ENCODE results near the gene MS4A18.
"Not testable (repeated sequence)": the region's sequence is repeated elsewhere in the genome, so short reads cannot be mapped to it uniquely, and the experiment has no call there.

MS4A18 gene

DNA sequence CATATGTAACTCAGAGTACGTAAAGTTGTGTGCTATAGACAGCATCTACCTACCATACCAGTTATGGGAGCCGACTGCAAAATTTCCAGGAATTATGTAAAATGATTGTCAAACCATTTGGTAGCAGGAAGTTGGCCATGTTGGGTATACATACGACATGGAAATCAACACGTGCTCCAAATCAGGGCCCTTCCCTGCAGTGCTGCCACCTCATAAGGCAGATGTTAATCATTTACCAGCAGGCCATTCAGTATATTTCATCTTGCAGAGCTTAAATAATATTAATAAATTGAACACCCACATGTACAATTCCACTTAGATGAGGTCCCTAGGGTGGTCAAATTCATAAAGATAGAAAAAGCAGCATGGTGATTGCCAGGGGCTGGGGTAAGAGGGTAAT lies 9.8 kb downstream of the MS4A18 start:
- no peak for DNase-seq (ENCODE audit: low read depth in 2 of 3, low spot score in 2 of 3)

DNA sequence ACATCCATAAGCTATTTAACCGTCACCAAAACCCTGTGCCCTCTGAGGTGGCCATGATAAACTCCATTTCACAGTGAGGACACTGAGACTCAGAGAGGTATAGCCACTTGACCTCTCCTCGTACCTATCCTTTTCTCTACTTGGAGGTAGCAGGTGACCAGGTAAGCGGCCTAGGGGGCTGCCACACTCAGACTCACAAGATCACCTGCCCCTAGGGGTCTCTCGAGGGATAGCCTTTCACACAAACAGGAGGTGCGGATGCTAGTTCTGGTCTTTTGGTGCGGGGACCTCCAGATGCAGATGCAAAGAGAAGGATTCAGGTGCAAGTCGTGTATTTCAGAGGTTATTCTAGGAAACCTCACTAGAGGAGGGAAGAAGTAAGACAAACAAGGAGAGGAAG lies 14.6 kb downstream of the MS4A18 start:
- DNase-seq (ENCODE audit: low read depth in 2 of 3, low spot score in 2 of 3), result no peak

DNA sequence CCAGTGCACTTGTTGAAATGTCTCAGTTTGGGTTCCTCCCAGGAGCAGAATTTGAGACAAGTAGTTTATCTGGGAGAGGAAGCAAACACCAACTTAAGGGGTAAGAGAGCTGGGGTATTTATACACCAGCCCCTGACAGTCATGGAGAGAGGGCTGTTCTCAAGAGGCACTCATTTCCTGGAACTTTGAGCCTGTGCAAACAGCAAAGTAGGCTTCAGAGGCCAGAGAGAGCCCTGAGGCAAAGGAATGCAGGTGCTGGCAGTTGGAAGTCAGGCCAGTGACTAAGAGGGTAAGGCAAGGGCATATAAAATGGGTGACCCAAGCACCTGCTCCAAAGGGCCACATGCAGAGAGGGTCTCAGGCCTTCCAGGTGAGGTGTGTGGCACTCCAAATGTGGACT lies 16.1 kb downstream of the MS4A18 start:
- no peak for DNase-seq (ENCODE audit: low read depth in 2 of 3, low spot score in 2 of 3)

DNA sequence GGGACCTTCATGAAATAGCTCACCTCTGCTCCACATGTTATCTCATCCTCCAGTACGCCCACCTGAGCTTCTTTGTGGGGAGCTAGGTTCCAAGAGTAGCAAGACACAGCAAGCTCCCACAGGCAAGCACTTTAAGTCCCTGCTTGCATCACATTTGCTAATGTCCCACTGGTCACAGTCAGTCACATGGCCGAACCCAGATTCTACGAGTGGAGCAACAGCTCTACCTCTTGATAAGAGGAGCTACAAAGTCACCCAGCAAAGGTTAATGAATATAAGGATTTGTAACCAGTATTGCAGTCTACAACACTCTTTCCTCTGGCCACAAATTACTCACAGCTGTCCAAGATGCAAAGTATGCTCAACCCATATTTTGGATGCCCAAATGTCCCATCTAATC lies 16.9 kb downstream of the MS4A18 start:
- no peak for DNase-seq (ENCODE audit: low read depth in 2 of 3, low spot score in 2 of 3)

GRCh38 chr11:60743058-60743457 lies 18.5 kb downstream of the MS4A18 start:
- no peak for DNase-seq (ENCODE audit: low read depth in 2 of 3, low spot score in 2 of 3)

GRCh38 chr11:60744114-60744513 lies 19.6 kb downstream of the MS4A18 start:
- no peak for DNase-seq (ENCODE audit: low read depth in 2 of 3, low spot score in 2 of 3)

DNA sequence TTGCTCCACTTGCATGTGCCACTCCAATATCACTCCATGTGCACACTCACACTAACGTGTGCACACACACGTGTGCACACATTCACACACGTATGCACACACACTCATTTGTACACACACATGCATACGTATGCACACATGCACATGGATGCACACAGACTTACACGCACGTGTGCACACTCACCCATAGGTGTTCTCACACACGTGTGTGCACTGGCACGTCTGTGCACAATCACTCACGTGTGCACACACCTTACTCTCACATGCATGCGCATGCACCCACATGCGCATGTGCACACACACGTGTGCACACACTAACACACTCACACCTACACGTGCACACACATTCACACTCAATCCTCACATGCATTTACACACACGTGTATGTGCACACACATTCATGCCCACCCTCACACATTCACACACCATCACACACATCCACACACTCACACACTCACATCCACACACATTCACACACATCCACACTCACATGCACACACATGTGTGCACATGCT lies 22.9 kb downstream of the MS4A18 start:
- no peak for DNase-seq (ENCODE audit: low read depth in 2 of 3, low spot score in 2 of 3)

- DNase-seq (ENCODE audit: low read depth in 2 of 3, low spot score in 2 of 3), result no peak
Measured at GRCh38 chr11:60748225-60748624, 23.7 kb downstream of the MS4A18 start.

DNA sequence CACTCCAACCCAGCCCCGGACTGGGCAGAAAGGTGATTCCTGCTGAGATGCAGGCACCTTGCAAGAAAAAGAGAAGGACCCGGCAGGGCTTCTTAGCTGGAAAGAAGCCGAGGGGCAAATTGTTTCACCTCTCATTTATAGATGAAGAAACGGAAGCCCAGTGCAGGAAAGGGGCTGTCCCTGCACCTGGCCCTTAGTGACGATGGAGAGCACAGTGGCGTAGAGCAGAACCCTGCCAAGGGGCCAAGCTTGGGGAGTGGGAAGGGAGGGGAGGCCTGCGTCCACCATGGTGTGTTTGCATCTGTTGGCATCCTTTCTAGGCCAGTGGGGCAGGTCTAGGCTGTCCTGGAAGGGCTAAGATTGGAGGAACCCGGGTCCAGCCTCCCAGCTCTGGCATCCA lies 24.3 kb downstream of the MS4A18 start:
- DNase-seq (ENCODE audit: low read depth in 2 of 3, low spot score in 2 of 3), result no peak

DNA sequence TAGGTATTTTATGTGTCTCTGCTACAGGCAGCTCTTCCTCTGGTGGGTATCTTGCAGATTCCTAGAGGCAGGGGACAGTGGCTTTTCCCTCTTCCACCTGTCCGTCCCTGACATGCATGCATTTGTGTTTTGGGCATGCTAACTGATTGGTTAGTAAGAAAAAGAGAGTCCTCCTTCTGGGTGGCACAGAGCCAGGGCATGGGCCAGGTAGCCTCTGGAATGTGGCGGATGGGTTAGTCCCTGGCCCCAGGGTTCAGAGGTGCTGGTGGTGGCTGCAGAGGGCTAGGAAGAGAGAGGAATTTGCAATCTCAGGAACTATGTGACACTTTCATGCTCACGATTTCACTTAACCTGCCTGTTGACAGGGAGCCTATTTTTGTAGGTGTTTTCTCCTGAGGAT lies 26.4 kb downstream of the MS4A18 start:
- DNase-seq (ENCODE audit: low read depth in 2 of 3, low spot score in 2 of 3), result no peak

GRCh38 chr11:60753309-60753708 lies 28.8 kb downstream of the MS4A18 start:
- DNase-seq (ENCODE audit: low read depth in 2 of 3, low spot score in 2 of 3), result no peak

DNA sequence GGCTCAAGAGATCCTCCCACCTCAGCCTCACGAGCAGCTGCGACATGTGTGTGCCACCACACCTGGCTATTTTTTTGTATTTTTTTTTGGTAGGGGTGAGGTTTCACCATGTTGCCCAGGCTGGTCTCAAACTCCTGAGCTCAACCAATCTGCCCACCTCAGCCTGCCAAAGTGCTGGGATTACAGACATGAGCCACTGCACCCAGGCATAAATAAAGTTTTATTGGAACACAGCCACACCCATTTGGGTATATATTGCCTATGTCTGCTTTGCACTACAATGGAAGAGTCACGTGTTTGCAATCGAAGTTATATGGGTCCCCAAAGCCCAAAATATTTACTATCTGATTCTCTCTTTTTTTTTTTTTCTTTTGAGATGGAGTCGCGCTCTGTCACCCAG lies 30.4 kb downstream of the MS4A18 start:
- DNase-seq (ENCODE audit: low read depth in 2 of 3, low spot score in 2 of 3), result no peak

DNA sequence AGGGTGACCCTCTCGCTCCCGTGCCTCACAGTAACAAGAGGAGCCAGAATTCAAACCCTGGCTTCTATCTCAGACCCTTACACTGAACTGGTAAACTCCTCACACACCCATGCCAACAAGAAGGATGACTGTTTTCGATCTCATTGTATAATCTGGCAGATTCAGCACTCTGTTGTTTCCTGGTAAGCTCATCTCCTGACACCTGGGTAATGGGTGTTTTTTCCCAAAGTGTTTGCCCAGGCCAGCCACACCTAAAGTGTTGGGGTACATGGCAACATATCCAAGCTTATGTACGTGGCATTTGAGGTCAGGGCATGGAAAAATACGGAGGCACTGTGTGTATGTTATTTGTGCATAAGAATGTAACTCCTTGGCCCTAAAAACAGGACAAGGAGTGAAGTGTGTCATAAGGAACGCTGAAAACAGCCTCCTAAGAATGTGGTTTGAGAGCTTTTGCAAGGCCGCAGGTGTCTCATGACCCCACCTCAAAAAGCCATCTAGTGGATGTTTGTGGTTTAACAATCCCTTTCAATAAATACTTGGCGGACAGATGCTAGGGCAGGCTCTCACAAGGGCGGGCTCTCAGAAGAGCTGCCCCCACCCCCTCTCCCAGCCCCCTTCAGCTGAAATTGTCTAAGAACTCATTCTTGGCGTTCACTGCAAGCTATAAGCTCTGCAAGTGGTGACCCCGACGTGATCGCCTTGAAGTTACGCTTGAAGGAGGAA lies 31.9 kb downstream of the MS4A18 start, which contains the start of gene MS4A15:
Gene MS4A15, plus strand, starts transcription at position 561 of the 726 bp plus-strand sequence. CDS start 6,867 bp downstream, outside the sequence.
- no peak for DNase-seq (ENCODE audit: low read depth in 2 of 3, low spot score in 2 of 3)

DNA sequence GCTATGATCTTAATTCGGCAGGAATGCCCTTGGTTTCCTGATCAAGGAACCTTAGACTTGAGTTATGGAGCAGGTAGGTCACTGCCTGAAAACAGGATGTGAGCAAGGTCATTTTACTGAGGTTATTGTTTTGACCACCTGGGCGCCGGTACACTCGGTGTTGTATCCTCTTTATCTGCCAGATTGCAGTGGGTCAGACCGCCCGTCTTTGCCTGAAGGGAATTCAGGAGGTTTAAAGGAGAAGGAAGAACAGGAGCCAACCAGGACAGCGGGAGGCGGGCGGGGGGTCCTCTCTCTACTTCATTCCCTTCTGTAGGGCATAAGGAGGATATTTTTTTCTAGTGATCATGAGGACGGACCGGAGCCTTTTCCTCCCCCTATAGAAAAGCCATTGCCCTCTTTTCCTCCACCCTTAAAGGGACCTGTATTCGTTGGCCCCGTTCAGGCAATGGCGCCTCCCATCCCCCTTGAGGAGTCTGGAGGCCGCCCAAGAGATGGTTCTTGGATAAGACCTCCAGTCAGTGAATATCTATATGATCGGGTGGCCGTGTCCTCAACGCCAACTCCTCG lies 32.8 kb downstream of the MS4A18 start:
- no peak for DNase-seq (ENCODE audit: low read depth in 2 of 3, low spot score in 2 of 3)

DNA sequence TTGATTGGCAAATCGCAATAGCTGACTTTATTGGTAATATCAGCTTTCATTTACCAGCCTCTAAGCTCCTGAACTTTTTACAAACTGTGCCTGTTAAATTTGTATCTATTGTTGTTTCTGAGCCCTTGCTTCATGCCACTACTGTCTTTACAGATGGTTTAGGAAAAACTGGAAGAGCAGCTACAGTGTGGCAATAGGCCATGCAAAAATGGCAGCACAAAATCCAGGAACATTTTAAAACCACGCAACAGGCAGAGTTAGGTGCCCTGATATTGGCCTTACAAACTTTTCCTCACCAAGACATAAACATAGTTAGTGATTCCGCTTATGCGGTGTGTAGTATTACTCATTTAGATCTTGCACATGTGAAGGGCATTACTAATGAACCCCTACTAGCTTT lies 34.2 kb downstream of the MS4A18 start:
- DNase-seq (ENCODE audit: low read depth in 2 of 3, low spot score in 2 of 3), result not testable (repeated sequence)

- not testable (repeated sequence) for DNase-seq (ENCODE audit: low read depth in 2 of 3, low spot score in 2 of 3)
Measured at GRCh38 chr11:60759438-60760225, 35.1 kb downstream of the MS4A18 start.

- no peak for DNase-seq (ENCODE audit: low read depth in 2 of 3, low spot score in 2 of 3)
Measured at GRCh38 chr11:60761436-60762190, 37.1 kb downstream of the MS4A18 start.

- no peak for DNase-seq (ENCODE audit: low read depth in 2 of 3, low spot score in 2 of 3)
Measured at GRCh38 chr11:60762851-60763691, 38.6 kb downstream of the MS4A18 start.

DNA sequence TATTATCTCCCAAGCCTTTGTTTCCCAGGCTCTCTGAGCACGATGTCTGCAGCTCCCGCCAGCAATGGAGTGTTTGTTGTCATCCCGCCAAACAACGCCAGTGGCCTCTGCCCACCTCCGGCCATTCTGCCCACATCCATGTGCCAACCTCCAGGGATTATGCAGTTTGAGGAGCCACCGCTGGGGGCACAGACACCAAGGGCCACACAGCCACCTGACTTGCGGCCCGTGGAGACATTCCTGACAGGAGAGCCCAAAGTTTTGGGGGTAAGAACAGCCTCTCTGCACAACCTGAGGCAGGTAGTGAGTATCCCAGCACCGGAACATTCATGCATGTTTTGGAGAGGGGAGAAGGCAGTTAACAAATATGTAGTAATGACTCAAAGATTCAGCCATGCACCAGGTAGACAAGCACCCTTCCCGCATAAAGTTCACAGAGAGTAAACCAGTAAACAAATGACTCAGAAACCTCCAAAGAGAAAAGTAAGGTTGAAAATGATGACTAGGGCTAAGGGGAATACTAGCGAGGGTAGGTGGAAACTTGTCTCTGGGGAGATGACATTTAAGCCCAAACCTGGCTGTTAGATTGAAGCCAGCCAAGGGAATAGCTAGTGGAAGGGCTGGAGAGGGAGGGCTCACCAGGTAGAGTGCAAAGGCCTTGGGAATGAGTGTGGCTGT lies 39.3 kb downstream of the MS4A18 start:
- no peak for DNase-seq (ENCODE audit: low read depth in 2 of 3, low spot score in 2 of 3)

DNA sequence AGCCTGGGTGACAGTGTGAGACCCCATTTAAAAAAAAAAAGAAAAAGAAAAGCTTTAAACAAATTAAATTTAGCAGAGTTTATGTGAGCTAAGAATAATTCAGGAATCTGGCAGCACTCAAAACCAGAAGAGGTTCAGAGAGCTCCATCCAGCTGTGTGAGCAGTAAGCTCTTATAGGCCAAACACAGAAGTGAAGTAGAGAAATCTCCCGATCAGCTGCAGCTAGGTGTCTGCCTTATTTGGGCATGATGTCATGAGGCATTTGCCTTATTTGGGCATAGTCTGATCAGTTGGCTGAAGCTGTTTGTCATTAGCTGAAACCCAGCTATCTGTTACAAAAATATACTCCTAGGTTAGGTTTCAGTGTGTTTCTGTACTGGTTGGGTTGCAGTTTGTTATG lies 40.4 kb downstream of the MS4A18 start:
- no peak for DNase-seq (ENCODE audit: low read depth in 2 of 3, low spot score in 2 of 3)

All from activated CD8-positive, alpha-beta memory T cell treated with anti-CD3 and anti-CD28 coated beads for 48 hours (primary cell).